OCI-LY7 (cell line): ENCODE results near the gene DRGX. TPM values are rescaled to one million over a fixed set of nuclear protein-coding genes. Genes with fewer than 3 reads are reported as not detected.

Source experiments
- BruUV-seq: library from RNA; stranded (reverse); fragments of 400-500 nt; replicated peaks from 2 replicates; lab custom pipeline; 2021; lab: Mats Ljungman, UMichigan
- CTCF ChIA-PET: fragments of 300-600 bp; sonication (Branson Sonifier 250); formaldehyde crosslinking; loops from one replicate; lab custom pipeline; 2022; ENCODE audit warnings: antibody characterized with exemption; ENCODE audit not compliant: unreplicated experiment; lab: Charles Lee
- POLR2A ChIA-PET: fragments of 300-600 bp; sonication (Branson Sonifier 250); formaldehyde crosslinking; loops from one replicate; lab custom pipeline; 2022; ENCODE audit warnings: antibody characterized with exemption; lab: Charles Lee
- DNase-seq: peaks from one replicate; pipeline ENCODE4 v3.0.0-alpha.2; 2015; ENCODE audit warnings: low spot score
- H2AFZ ChIP-seq: fragments of 200-600 bp; sonication (generic), shearing (Covaris generic); 2 replicates; pipeline ENCODE4 v1.6.1; 2014; ENCODE audit warnings: mild to moderate bottlenecking, antibody characterized with exemption, low read length, moderate library complexity
- H3K27ac ChIP-seq: fragments of 200-600 bp; sonication (generic); 2 replicates; pipeline ENCODE4 v1.5.1; 2014; ENCODE audit warnings: mixed run types, low read depth, mild to moderate bottlenecking, moderate library complexity, low read length, inconsistent platforms; ENCODE audit not compliant: poor library complexity, severe bottlenecking
- H3K36me3 ChIP-seq: fragments of 200-600 bp; sonication (generic); 2 replicates; pipeline ENCODE4 v1.6.1; 2014; ENCODE audit warnings: mild to moderate bottlenecking, antibody characterized with exemption, low read length, moderate library complexity, mixed read lengths; ENCODE audit not compliant: insufficient read depth
- H3K4me1 ChIP-seq: fragments of 200-600 bp; sonication (generic); 2 replicates; pipeline ENCODE4 v1.5.1; 2014; ENCODE audit warnings: mild to moderate bottlenecking, low read length; ENCODE audit not compliant: insufficient read depth, poor library complexity, severe bottlenecking
- H3K4me2 ChIP-seq: fragments of 200-600 bp; sonication (generic); 2 replicates; pipeline ENCODE4 v1.6.1; 2014; ENCODE audit warnings: mild to moderate bottlenecking, low read length
- H3K4me3 ChIP-seq: fragments of 200-600 bp; sonication (generic); 2 replicates; pipeline ENCODE4 v1.5.1; 2014; ENCODE audit warnings: mild to moderate bottlenecking, low read depth, low read length; ENCODE audit not compliant: poor library complexity, severe bottlenecking
- H3K79me2 ChIP-seq: fragments of 200-600 bp; sonication (generic); 2 replicates; pipeline ENCODE4 v1.6.1; 2016; ENCODE audit warnings: low read depth, mild to moderate bottlenecking, low read length, moderate library complexity, mixed read lengths; ENCODE audit not compliant: insufficient read depth
- H3K9me2 ChIP-seq: fragments of 200-600 bp; sonication (generic); 2 replicates; pipeline ENCODE4 v1.6.1; 2016; ENCODE audit warnings: mild to moderate bottlenecking, low read length, mixed read lengths; ENCODE audit not compliant: insufficient read depth
- H3K9me3 ChIP-seq: fragments of 200-600 bp; sonication (generic); 2 replicates; pipeline ENCODE4 v1.6.1; 2014; ENCODE audit warnings: mild to moderate bottlenecking, mixed run types, low read length, mixed read lengths
- H4K20me1 ChIP-seq: fragments of 200-600 bp; sonication (generic); 2 replicates; pipeline ENCODE4 v1.6.1; 2014; ENCODE audit warnings: mild to moderate bottlenecking, antibody characterized with exemption, low read length, moderate library complexity, mixed read lengths; ENCODE audit not compliant: insufficient read depth
- EZH2phosphoT487 ChIP-seq: fragments of 200-600 bp; sonication (generic); IDR thresholded peaks from 2 replicates; pipeline ENCODE4 v1.6.1; 2018; ENCODE audit warnings: low read depth, borderline replicate concordance, mild to moderate bottlenecking, mixed run types, antibody characterized with exemption, low read length, moderate library complexity, mixed read lengths
- intact Hi-C: fragments of 100-400 bp; cut with micrococcal nuclease; formaldehyde crosslinking; loops from one replicate; pipeline ENCODE4 v1.10.0; 2022; ENCODE audit not compliant: unreplicated experiment
- total RNA-seq, 2 experiments: library from RNA; depleted of rRNA in 1 of 2; stranded (reverse); fragments of >200 nt in 1 of 2; shearing (Covaris generic) in 1 of 2; gene quantifications; 2 replicates each; pipeline ENCODE4 v1.2.3, GENCODE V29; 2014 to 2022
- TF ChIP-seq, protein P1 (sequence below): fragments of 200-600 bp; sonication (generic); conservative IDR thresholded peaks from 2 replicates; pipeline ENCODE4 v1.5.1; 2014; ENCODE audit warnings: mild to moderate bottlenecking, antibody characterized with exemption, low read length, moderate library complexity, mixed read lengths

Gene DRGX
- total RNA-seq, 2 experiments from 2014 or later, result not detected

DNA sequence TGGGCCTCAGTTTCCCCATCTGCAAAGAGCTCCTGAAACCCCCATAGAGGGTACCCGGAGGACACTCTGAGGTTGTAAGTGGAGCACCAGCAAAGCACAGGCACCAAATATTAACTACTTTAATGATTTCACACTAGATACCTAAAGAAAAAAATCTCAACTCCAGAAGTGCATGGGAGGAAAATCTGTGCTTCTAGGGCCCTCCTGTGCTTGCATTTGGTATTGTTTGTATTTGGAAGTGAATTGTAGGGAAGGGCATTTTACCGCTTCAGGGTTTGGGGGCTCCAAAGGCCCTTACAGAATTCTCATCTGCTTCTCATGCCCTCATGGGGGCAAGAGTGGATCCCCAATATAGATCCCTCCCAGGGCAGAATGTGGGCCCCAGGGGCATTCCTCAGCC, 22.4 kb upstream of the DRGX start:
- TF ChIP-seq, protein P1, sequence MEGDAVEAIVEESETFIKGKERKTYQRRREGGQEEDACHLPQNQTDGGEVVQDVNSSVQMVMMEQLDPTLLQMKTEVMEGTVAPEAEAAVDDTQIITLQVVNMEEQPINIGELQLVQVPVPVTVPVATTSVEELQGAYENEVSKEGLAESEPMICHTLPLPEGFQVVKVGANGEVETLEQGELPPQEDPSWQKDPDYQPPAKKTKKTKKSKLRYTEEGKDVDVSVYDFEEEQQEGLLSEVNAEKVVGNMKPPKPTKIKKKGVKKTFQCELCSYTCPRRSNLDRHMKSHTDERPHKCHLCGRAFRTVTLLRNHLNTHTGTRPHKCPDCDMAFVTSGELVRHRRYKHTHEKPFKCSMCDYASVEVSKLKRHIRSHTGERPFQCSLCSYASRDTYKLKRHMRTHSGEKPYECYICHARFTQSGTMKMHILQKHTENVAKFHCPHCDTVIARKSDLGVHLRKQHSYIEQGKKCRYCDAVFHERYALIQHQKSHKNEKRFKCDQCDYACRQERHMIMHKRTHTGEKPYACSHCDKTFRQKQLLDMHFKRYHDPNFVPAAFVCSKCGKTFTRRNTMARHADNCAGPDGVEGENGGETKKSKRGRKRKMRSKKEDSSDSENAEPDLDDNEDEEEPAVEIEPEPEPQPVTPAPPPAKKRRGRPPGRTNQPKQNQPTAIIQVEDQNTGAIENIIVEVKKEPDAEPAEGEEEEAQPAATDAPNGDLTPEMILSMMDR, result no peak
- no peak for TF ChIP-seq EZH2phosphoT487
- H3K36me3 ChIP-seq, result no peaks in the 10 kb centered on the region
- H3K9me2 ChIP-seq, result no peaks in the 10 kb centered on the region
- intact Hi-C loops, result no loop called here
- H3K4me1 ChIP-seq, result no peaks in the 10 kb centered on the region
- H3K79me2 ChIP-seq, result no peaks in the 10 kb centered on the region
- POLR2A ChIA-PET, result no interaction called here
- no peaks in the 10 kb centered on the region for H4K20me1 ChIP-seq
- no peak for DNase-seq
- BruUV-seq, result no TSS peak
- H2AFZ ChIP-seq, result no peak overlapping the region
- no peak overlapping the region for H3K4me2 ChIP-seq
- H3K27ac ChIP-seq, result no peak overlapping the region
- no peak overlapping the region for H3K4me3 ChIP-seq
- no peaks in the 10 kb centered on the region for H3K9me3 ChIP-seq
- CTCF ChIA-PET, result no interaction called here

DNA sequence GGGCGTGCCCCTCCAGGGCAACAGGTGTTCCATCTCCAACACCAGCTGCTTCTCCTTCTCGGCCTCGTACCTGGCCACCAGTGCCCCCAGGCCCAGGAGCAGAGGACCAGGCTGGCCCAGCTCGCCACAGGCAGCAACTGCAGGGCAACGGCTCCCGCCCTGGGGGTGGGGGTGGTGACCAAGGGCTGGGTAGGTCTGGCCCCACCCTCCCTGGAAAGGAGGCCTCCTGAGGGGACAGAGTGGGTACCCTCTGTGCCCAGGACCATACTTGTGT, 22.1 kb upstream of the DRGX start:
- TF ChIP-seq EZH2phosphoT487, result no peak
- TF ChIP-seq, protein P1, result no peak
- Histone ChIP-seq H3K79me2 (no peaks in the 10 kb centered on the region), H3K4me2 (no peak overlapping the region), H3K36me3 (no peaks in the 10 kb centered on the region), H3K9me3 (no peaks in the 10 kb centered on the region), H3K4me3 (no peak overlapping the region), H2AFZ (no peak overlapping the region), H3K27ac (no peak overlapping the region), H4K20me1 (no peaks in the 10 kb centered on the region), H3K9me2 (no peaks in the 10 kb centered on the region), H3K4me1 (no peaks in the 10 kb centered on the region)
- CTCF ChIA-PET, result no interaction called here
- BruUV-seq, result no TSS peak
- POLR2A ChIA-PET, result no interaction called here
- intact Hi-C loops, result no loop called here
- DNase-seq, result no peak

DNA sequence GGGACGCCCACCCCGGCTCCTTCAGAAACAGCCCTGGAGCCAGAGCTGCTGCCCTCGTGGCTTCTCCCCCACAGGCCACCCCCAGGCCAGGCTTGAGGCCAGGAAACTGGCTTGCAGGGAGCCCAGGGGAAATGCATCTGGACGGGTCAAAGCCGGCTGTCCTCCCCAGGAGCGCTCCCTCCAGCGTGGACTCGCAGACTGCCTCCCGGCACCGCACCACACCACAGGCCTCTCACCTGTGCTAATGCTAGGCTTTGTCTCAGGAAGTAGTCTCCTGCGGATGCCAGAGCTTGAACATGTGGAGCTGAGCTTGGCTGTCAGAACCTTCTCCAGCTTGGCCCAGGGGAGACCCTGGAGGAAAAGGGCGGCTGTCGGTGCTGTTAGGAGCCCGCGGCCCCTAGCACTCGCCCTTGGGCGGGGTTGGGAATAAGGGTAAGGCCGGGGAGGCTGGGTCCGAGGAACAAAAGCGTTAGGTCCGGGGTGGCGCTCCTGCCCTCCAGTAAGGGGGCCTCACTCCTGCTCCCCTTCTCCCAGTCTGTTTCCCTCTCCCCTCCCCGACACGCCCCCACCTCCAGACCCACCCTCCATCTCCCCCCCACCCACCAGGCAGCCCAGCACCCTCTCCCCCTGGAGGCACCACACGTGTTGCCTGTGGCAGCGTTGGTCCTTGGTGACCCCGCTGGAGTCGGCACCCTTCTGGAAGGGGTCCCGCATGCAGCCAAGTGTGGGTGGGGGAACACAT, 21.6 kb upstream of the DRGX start:
- Histone ChIP-seq H4K20me1 (no peaks in the 10 kb centered on the region), H3K27ac (no peak overlapping the region), H2AFZ (no peak overlapping the region), H3K9me2 (no peaks in the 10 kb centered on the region), H3K4me2 (no peak overlapping the region), H3K4me1 (no peaks in the 10 kb centered on the region), H3K9me3 (no peaks in the 10 kb centered on the region), H3K79me2 (no peaks in the 10 kb centered on the region), H3K36me3 (no peaks in the 10 kb centered on the region), H3K4me3 (no peak overlapping the region)
- POLR2A ChIA-PET, result no interaction called here
- CTCF ChIA-PET, result no interaction called here
- no peak for DNase-seq
- no peak for TF ChIP-seq EZH2phosphoT487
- TF ChIP-seq, protein P1, result no peak
- intact Hi-C loops, result no loop called here
- BruUV-seq, result no TSS peak
